ENCODE measurements around the gene PDLIM7.

The PDLIM7 gene

DNA sequence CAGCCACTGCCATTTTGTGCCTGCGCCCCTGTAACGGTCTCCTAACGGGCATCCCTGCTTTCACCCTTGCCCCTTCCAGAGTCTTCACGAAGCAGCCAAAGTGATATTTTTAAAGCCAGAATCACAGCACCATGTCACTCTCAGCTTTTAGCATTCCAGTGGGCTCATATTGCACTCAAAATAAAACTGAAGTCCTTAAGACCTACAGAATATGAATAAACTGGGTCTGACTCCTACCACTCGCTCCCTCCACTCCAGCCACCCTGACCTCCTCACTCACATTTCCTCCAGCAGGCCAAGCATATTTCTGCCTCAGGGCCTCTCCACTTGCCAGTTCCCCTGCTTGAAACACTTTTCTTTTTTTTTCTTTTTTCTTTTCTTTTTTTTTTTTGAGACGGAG is 2.4 kb upstream of the PDLIM7 start:
- peaks cover 22 to 27% of the 10 kb centered on the region in 2 experiments for H3K4me1 ChIP-seq (ENCODE audit: control insufficient read depth in 1 of 2, insufficient read depth in 2 of 2, low read length in 2 of 2)
- H3K18ac ChIP-seq (ENCODE audit: low read length), result no peak overlapping the region
- no peak overlapping the region for H3K23ac ChIP-seq (ENCODE audit: low read length)
- H3K9ac ChIP-seq (ENCODE audit: low read length), result no peak overlapping the region
- no peaks in the 10 kb centered on the region for H3K27me3 ChIP-seq (ENCODE audit: insufficient read depth, low read length)
- DNase-seq, result no peak
- peaks cover 18% of the 10 kb centered on the region for H3K79me2 ChIP-seq (ENCODE audit: control insufficient read depth, insufficient read depth, low read length, poor library complexity)
- no peak overlapping the region for H3K14ac ChIP-seq (ENCODE audit: low read length)
- H2BK120ac ChIP-seq (ENCODE audit: insufficient read depth, low read length, poor library complexity), result no peak overlapping the region
- no peak overlapping the region for H3K4me3 ChIP-seq (ENCODE audit: low read depth, low read length)
- H3K79me1 ChIP-seq (ENCODE audit: low read length), result peaks cover 29% of the 10 kb centered on the region
- no peak overlapping the region for H4K91ac ChIP-seq (ENCODE audit: low read depth, low read length)
- H3K36me3 ChIP-seq (ENCODE audit: control insufficient read depth in 1 of 2, insufficient read depth in 2 of 2, low read length in 2 of 2), result peaks cover 20 to 24% of the 10 kb centered on the region in 2 experiments
- no CpG with 5 or more reads among the region's 6 CpGs for WGBS (ENCODE audit: extremely low coverage, insufficient coverage, insufficient read length)
- no peak overlapping the region for H2AK5ac ChIP-seq (ENCODE audit: low read length)
- H3K27ac ChIP-seq (ENCODE audit: low read depth, low read length), result no peak overlapping the region
- H2BK5ac ChIP-seq (ENCODE audit: low read depth, low read length, poor library complexity), result no peak overlapping the region
- no peak overlapping the region for H3K4me2 ChIP-seq (ENCODE audit: low read length)
- H4K12ac ChIP-seq (ENCODE audit: low read depth, low read length), result no peak overlapping the region
- no peak overlapping the region for H4K8ac ChIP-seq (ENCODE audit: low read depth, low read length)
- H2AFZ ChIP-seq (ENCODE audit: insufficient read depth, low read length, poor library complexity), result no peak overlapping the region
- H2BK12ac ChIP-seq (ENCODE audit: low read length), result no peak overlapping the region
- H3K4ac ChIP-seq (ENCODE audit: low read depth, low read length), result no peak overlapping the region
- no peaks in the 10 kb centered on the region for H3K9me3 ChIP-seq (ENCODE audit: insufficient read depth, low read depth, low read length)

DNA sequence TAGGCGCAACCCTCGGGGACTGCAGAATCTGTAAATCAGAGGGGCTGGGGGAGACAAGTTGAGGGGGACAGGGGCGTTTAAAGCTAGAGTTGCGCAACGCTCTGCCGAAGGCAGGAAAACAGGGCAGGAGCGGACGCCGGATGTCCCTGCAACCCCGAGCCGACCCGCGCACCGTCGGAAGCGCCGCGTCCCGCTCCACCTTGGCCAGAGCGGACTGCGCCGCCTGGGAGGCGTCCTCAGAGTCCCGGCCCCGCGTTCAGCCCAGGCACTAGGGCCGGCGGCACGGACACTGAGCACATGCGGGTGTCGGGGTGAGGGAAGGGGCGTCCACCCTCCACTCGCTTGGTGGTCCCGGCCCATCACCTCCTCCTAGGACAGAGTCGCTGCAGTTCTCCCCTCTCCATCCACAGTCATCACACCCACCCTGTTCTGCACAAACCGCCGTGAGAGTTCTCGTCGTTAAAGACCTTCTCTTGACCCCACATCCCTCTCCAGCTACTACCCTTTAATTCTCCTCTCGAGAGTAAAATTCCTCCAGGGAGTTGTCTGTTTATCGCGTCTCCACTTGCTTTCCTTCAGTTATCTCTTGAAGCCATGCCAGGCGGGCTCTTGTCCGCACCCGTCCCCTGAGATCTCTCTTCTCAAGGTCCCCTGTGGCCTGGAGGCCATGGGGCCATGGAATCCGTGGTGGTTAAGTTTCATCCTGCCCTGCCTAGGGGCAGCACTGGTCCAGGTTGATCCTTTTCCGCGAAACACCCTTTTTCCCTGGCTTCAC is 796 bp upstream of the PDLIM7 start:
- Histone ChIP-seq H3K27me3 (ENCODE audit: insufficient read depth, low read length) (no peaks in the 10 kb centered on the region), H3K36me3 (ENCODE audit: control insufficient read depth in 1 of 2, insufficient read depth in 2 of 2, low read length in 2 of 2) (peaks cover 23 to 24% of the 10 kb centered on the region in 2 experiments), H3K14ac (ENCODE audit: low read length) (peak overlapping the region; percentile 60), H3K9me3 (ENCODE audit: insufficient read depth, low read depth, low read length) (no peaks in the 10 kb centered on the region), H3K4ac (ENCODE audit: low read depth, low read length) (peak overlapping the region; percentile 17), H3K4me1 (ENCODE audit: control insufficient read depth in 1 of 2, insufficient read depth in 2 of 2, low read length in 2 of 2) (peaks cover 35 to 43% of the 10 kb centered on the region in 2 experiments), H2BK5ac (ENCODE audit: low read depth, low read length, poor library complexity) (no peak overlapping the region), H3K79me2 (ENCODE audit: control insufficient read depth, insufficient read depth, low read length, poor library complexity) (peaks cover 21% of the 10 kb centered on the region), H2AK5ac (ENCODE audit: low read length) (peak overlapping the region; percentile 51), H3K4me2 (ENCODE audit: low read length) (peak overlapping the region; percentile 79), H3K18ac (ENCODE audit: low read length) (peak overlapping the region; percentile 67), H3K23ac (ENCODE audit: low read length) (no peak overlapping the region), H3K9ac (ENCODE audit: low read length) (no peak overlapping the region), H3K4me3 (ENCODE audit: low read depth, low read length) (peak overlapping the region; percentile 65), H3K79me1 (ENCODE audit: low read length) (peaks cover 43% of the 10 kb centered on the region), H4K91ac (ENCODE audit: low read depth, low read length) (peak overlapping the region; percentile 53), H3K27ac (ENCODE audit: low read depth, low read length) (peak overlapping the region; percentile 68), H2BK12ac (ENCODE audit: low read length) (peak overlapping the region; percentile 30), H2BK120ac (ENCODE audit: insufficient read depth, low read length, poor library complexity) (peak overlapping the region; percentile 4), H4K12ac (ENCODE audit: low read depth, low read length) (peak overlapping the region; percentile 24), H4K8ac (ENCODE audit: low read depth, low read length) (peak overlapping the region; percentile 18), H2AFZ (ENCODE audit: insufficient read depth, low read length, poor library complexity) (peak overlapping the region; percentile 66)
- WGBS (ENCODE audit: extremely low coverage, insufficient coverage, insufficient read length), result no CpG with 5 or more reads among the region's 48 CpGs
- peak in 1 of 2 donors; percentile 40 for DNase-seq

DNA sequence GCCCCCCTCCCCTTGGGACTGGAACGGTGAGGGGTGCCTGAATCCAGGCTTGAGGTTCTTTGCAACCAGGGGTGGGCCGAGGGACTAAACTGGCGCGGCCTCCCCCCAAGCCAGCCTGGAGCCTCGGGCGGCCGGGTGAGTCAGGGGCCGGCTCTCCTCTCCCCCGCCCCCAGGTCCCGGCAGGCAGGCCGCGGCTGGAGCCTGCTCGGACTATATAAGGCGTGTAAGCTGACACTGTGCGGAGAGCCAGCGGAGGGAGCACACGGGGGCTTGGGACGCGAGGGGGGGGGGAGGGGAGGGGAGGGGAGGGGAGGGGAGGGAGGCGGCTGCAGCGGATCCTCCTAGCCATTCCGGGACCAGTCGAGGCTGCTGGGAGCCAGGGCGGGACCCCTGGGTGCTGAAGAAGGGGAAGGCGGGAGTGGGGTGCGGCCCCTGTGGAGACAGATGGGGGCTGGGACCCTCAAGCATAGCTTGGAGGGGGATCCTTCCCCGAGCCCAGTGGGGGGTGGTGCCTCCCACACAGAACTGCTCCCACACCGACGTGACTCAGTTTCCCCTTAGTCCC is 595 bp downstream of the PDLIM7 start:
- no peak overlapping the region for H3K23ac ChIP-seq (ENCODE audit: low read length)
- H2BK5ac ChIP-seq (ENCODE audit: low read depth, low read length, poor library complexity), result peak overlapping the region; percentile 96
- H4K91ac ChIP-seq (ENCODE audit: low read depth, low read length), result peak overlapping the region; percentile 98
- H2AFZ ChIP-seq (ENCODE audit: insufficient read depth, low read length, poor library complexity), result peak overlapping the region; percentile 64
- H3K14ac ChIP-seq (ENCODE audit: low read length), result peak overlapping the region; percentile 97
- peak overlapping the region; percentile 97 for H3K27ac ChIP-seq (ENCODE audit: low read depth, low read length)
- H3K9ac ChIP-seq (ENCODE audit: low read length), result peak overlapping the region; percentile 95
- peak; percentile 59 to 62 for DNase-seq
- H3K4me1 ChIP-seq (ENCODE audit: control insufficient read depth in 1 of 2, insufficient read depth in 2 of 2, low read length in 2 of 2), result peaks cover 42 to 54% of the 10 kb centered on the region in 2 experiments
- peak overlapping the region; percentile 75 for H3K4me2 ChIP-seq (ENCODE audit: low read length)
- peak overlapping the region; percentile 84 for H4K12ac ChIP-seq (ENCODE audit: low read depth, low read length)
- H3K9me3 ChIP-seq (ENCODE audit: insufficient read depth, low read depth, low read length), result no peaks in the 10 kb centered on the region
- peak overlapping the region; percentile 95 for H3K18ac ChIP-seq (ENCODE audit: low read length)
- H3K4me3 ChIP-seq (ENCODE audit: low read depth, low read length), result peak overlapping the region; percentile 78
- H2AK5ac ChIP-seq (ENCODE audit: low read length), result peak overlapping the region; percentile 81
- peak overlapping the region; percentile 91 for H4K8ac ChIP-seq (ENCODE audit: low read depth, low read length)
- H3K27me3 ChIP-seq (ENCODE audit: insufficient read depth, low read length), result no peaks in the 10 kb centered on the region
- H3K36me3 ChIP-seq (ENCODE audit: control insufficient read depth in 1 of 2, insufficient read depth in 2 of 2, low read length in 2 of 2), result peaks cover 36 to 38% of the 10 kb centered on the region in 2 experiments
- peaks cover 44% of the 10 kb centered on the region for H3K79me1 ChIP-seq (ENCODE audit: low read length)
- peak overlapping the region; percentile 97 for H2BK120ac ChIP-seq (ENCODE audit: insufficient read depth, low read length, poor library complexity)
- WGBS (ENCODE audit: extremely low coverage, insufficient coverage, insufficient read length), result no CpG with 5 or more reads among the region's 29 CpGs
- peaks cover 21% of the 10 kb centered on the region for H3K79me2 ChIP-seq (ENCODE audit: control insufficient read depth, insufficient read depth, low read length, poor library complexity)
- H3K4ac ChIP-seq (ENCODE audit: low read depth, low read length), result peak overlapping the region; percentile 89
- no peak overlapping the region for H2BK12ac ChIP-seq (ENCODE audit: low read length)

DNA sequence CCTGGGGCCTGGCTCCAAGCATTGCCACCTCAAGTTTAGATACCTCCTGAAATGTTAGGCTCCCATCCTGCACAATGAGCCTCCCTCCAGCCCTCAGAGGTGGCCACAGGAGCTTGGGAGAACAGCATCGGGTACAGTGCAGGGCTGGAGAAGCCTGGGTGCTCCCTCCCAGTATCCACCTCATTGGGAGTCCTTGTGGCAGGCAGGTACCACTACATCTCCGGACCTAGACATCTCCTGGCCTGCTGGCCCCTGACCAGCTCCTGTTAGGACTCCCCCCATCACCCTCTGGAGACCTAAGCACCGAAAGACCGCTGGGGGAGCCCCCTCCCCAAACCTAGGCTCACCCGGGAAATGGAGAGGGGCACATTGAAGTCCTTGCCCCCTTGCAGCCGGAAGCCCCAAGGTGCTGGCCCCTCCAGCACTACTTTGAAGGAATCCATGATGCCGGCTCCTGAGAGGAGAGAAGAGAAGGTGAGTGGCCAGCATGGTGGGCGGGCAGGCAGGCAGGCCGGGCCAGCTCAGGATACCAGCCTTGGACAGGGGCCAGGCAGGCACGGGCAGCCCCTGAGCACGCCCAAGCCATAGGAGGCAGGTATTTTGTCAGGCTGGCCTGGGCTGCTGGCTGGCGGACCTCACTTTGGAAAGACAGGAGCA is 1.2 kb downstream of the PDLIM7 start:
- H4K91ac ChIP-seq (ENCODE audit: low read depth, low read length), result peak overlapping the region; percentile 98
- H3K9ac ChIP-seq (ENCODE audit: low read length), result peak overlapping the region; percentile 95
- peak overlapping the region; percentile 96 for H2BK5ac ChIP-seq (ENCODE audit: low read depth, low read length, poor library complexity)
- peak overlapping the region; percentile 95 for H3K18ac ChIP-seq (ENCODE audit: low read length)
- peak overlapping the region; percentile 89 for H3K4ac ChIP-seq (ENCODE audit: low read depth, low read length)
- peak overlapping the region; percentile 81 for H2AK5ac ChIP-seq (ENCODE audit: low read length)
- H3K27ac ChIP-seq (ENCODE audit: low read depth, low read length), result peak overlapping the region; percentile 97
- peaks cover 42 to 56% of the 10 kb centered on the region in 2 experiments for H3K4me1 ChIP-seq (ENCODE audit: control insufficient read depth in 1 of 2, insufficient read depth in 2 of 2, low read length in 2 of 2)
- H2BK120ac ChIP-seq (ENCODE audit: insufficient read depth, low read length, poor library complexity), result peak overlapping the region; percentile 97
- H3K27me3 ChIP-seq (ENCODE audit: insufficient read depth, low read length), result no peaks in the 10 kb centered on the region
- peak overlapping the region; percentile 97 for H3K14ac ChIP-seq (ENCODE audit: low read length)
- peak overlapping the region; percentile 91 for H4K8ac ChIP-seq (ENCODE audit: low read depth, low read length)
- H2BK12ac ChIP-seq (ENCODE audit: low read length), result peak overlapping the region; percentile 44
- H4K12ac ChIP-seq (ENCODE audit: low read depth, low read length), result peak overlapping the region; percentile 84
- peaks cover 41 to 43% of the 10 kb centered on the region in 2 experiments for H3K36me3 ChIP-seq (ENCODE audit: control insufficient read depth in 1 of 2, insufficient read depth in 2 of 2, low read length in 2 of 2)
- peak overlapping the region; percentile 76 for H3K4me3 ChIP-seq (ENCODE audit: low read depth, low read length)
- no CpG with 5 or more reads among the region's 12 CpGs for WGBS (ENCODE audit: extremely low coverage, insufficient coverage, insufficient read length)
- H3K23ac ChIP-seq (ENCODE audit: low read length), result no peak overlapping the region
- peak overlapping the region; percentile 75 for H3K4me2 ChIP-seq (ENCODE audit: low read length)
- DNase-seq, result peak in 1 of 2 donors; percentile 52
- peak overlapping the region; percentile 64 for H2AFZ ChIP-seq (ENCODE audit: insufficient read depth, low read length, poor library complexity)
- H3K9me3 ChIP-seq (ENCODE audit: insufficient read depth, low read depth, low read length), result no peaks in the 10 kb centered on the region
- H3K79me2 ChIP-seq (ENCODE audit: control insufficient read depth, insufficient read depth, low read length, poor library complexity), result peaks cover 21% of the 10 kb centered on the region
- H3K79me1 ChIP-seq (ENCODE audit: low read length), result peaks cover 44% of the 10 kb centered on the region

Measured in trophoblast cell (in vitro differentiated cells and primary cell).